Thymus (tissue), 11 donors: ENCODE data around the gene HASPIN. TPM values are rescaled to one million over a fixed set of nuclear protein-coding genes. Genes with fewer than 3 reads are reported as not detected.

Source experiments
- DNase-seq, 9 donors: peaks; one replicate each; pipeline ENCODE4 v3.0.0-alpha.2; 2013; ENCODE audit warnings: low spot score in 9 of 9, low read depth in 6 of 9, missing footprints in 1 of 9
- H3K27ac ChIP-seq, 2 donors: one replicate each; pipeline ENCODE4 v1.5.1; 2013; ENCODE audit warnings: control low read depth in 1 of 2, low read depth in 1 of 2, low read length in 1 of 2, mild to moderate bottlenecking in 1 of 2, moderate library complexity in 1 of 2
- H3K27me3 ChIP-seq, 2 donors: one replicate each; pipeline ENCODE4 v1.5.1; 2013; ENCODE audit warnings: low read length in 1 of 2; ENCODE audit not compliant: control insufficient read depth in 2 of 2, insufficient read depth in 1 of 2
- H3K36me3 ChIP-seq, 2 donors: one replicate each; pipeline ENCODE4 v1.5.1; 2013; ENCODE audit warnings: low read length in 1 of 2, mild to moderate bottlenecking in 1 of 2, moderate library complexity in 1 of 2; ENCODE audit not compliant: control insufficient read depth in 2 of 2, insufficient read depth in 2 of 2
- H3K4me1 ChIP-seq, 2 donors: one replicate each; pipeline ENCODE4 v1.5.1; 2013; ENCODE audit warnings: low read length in 2 of 2; ENCODE audit not compliant: control insufficient read depth in 2 of 2, insufficient read depth in 2 of 2
- H3K4me3 ChIP-seq, 2 donors: one replicate each; pipeline ENCODE4 v1.5.1; 2013; ENCODE audit warnings: low read length in 2 of 2, control low read depth in 1 of 2, mild to moderate bottlenecking in 1 of 2
- H3K9me3 ChIP-seq, 2 donors: one replicate each; pipeline ENCODE4 v1.5.1; 2013; ENCODE audit warnings: low read length in 1 of 2, mild to moderate bottlenecking in 1 of 2; ENCODE audit not compliant: control insufficient read depth in 2 of 2, insufficient read depth in 1 of 2
- WGBS: extraction: QIAGEN DNeasy Blood & Tissue Kit; methylation state at CpG from one replicate; pipeline ENCODE4 v1.1.7; 2013; 5-methylcytosine and 5-hydroxymethylcytosine counted together
- polyA plus RNA-seq: library from polyadenylated mRNA; stranded (reverse); fragments of 200-250 nt; gene quantifications from one replicate; pipeline ENCODE4 v1.2.3, GENCODE V29; 2013
- total RNA-seq: library from RNA; stranded (reverse); fragments of 120-200 nt; gene quantifications from one replicate; pipeline ENCODE4 v1.2.4, GENCODE V29; 2013
- donor health status: healthy.

The HASPIN gene
- total and polyA plus RNA-seq, 2 donors = 2.3 to 9.1 TPM

DNA sequence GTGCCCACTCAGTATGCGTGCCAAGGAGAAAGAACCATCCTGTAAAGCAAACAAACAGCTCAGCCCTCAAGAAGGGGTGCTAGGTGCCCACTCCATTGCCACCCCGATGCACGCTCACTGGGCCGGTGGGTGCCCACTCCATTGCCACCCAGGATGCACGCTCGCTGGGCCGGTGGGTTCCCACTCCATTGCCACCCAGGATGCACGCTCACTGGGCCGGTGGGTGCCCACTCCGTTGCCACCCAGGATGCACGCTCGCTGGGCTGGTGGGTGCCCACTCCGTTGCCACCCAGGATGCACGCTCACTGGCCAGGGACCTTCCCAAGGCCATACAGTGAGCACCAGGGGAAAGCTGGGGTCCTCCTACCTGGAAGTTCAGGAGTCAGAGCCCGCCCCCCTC is 28.1 kb downstream of the HASPIN start:
- no peak for DNase-seq
- 98% methylated on average over 15 of the region's 15 CpGs for WGBS
- Histone ChIP-seq H3K27ac (peak overlapping the region; percentile 58 to 88), H3K4me1 (peaks cover 32 to 93% of the 10 kb centered on the region in 2 donors), H3K4me3 (peak overlapping the region in 1 of 2 donors; percentile 45), H3K36me3 (peaks cover 0 to 2% of the 10 kb centered on the region in 2 donors), H3K9me3 (peaks cover 0 to 13% of the 10 kb centered on the region in 2 donors), H3K27me3 (no peaks in the 10 kb centered on the region)

DNA sequence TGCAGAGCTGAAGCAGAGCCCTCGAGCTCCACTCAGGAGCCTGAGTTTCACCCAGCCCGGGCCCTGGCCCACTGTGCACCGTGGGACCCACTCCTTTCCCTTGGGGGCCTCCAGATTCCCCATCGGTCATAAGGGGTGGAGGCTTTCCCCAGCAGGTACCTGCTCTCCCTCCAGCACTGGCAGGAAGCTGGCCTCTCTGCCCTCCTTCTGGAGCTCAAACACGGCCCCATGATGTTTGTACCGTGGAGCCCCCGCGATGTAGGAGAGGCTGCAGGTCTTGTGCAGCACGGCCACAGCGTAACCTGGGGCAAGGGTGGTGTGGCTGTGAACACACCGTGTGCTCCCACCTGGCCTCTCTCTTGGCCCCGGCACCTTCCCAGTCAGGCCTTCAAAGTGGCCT is 29.9 kb downstream of the HASPIN start:
- WGBS = 83% methylated on average over 12 of the region's 12 CpGs

DNA sequence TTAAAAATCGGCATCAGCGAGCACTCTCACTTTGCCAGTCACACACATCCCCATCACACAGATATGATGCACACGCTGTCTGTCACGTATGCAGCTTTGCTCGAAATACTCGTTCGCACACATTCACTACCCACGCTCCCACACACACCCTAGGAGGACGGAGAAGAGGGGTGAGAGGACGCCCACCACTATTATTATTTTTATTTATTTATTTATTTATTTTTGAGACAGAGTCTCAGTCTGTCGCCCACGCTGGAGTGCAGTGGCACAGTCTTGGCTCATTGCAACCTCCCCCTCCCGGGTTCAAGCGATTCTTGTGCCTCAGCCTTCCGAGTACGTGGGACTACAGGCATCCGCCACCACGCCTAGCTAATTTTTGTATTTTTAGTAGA is 30.4 kb downstream of the HASPIN start:
- H3K27ac ChIP-seq = peak overlapping the region; percentile 73 to 88
- no peaks in the 10 kb centered on the region for H3K27me3 ChIP-seq
- peaks cover 0 to 3% of the 10 kb centered on the region in 2 donors for H3K36me3 ChIP-seq
- H3K4me3 ChIP-seq = no peak overlapping the region
- WGBS = 96% methylated on average over 18 of the region's 18 CpGs
- H3K9me3 ChIP-seq = peaks cover 0 to 14% of the 10 kb centered on the region in 2 donors
- H3K4me1 ChIP-seq = peaks cover 28 to 84% of the 10 kb centered on the region in 2 donors
- DNase-seq = no peak

More for the DNA sequence above, 29.9 kb downstream of the HASPIN start:
- peaks cover 0 to 13% of the 10 kb centered on the region in 2 donors for H3K9me3 ChIP-seq
- no peaks in the 10 kb centered on the region for H3K27me3 ChIP-seq
- H3K36me3 ChIP-seq = peaks cover 0 to 2% of the 10 kb centered on the region in 2 donors
- H3K27ac ChIP-seq = peak overlapping the region; percentile 73 to 88
- no peak overlapping the region for H3K4me3 ChIP-seq
- DNase-seq = peak in 1 of 9 donors; percentile 52
- H3K4me1 ChIP-seq = peaks cover 31 to 88% of the 10 kb centered on the region in 2 donors

DNA sequence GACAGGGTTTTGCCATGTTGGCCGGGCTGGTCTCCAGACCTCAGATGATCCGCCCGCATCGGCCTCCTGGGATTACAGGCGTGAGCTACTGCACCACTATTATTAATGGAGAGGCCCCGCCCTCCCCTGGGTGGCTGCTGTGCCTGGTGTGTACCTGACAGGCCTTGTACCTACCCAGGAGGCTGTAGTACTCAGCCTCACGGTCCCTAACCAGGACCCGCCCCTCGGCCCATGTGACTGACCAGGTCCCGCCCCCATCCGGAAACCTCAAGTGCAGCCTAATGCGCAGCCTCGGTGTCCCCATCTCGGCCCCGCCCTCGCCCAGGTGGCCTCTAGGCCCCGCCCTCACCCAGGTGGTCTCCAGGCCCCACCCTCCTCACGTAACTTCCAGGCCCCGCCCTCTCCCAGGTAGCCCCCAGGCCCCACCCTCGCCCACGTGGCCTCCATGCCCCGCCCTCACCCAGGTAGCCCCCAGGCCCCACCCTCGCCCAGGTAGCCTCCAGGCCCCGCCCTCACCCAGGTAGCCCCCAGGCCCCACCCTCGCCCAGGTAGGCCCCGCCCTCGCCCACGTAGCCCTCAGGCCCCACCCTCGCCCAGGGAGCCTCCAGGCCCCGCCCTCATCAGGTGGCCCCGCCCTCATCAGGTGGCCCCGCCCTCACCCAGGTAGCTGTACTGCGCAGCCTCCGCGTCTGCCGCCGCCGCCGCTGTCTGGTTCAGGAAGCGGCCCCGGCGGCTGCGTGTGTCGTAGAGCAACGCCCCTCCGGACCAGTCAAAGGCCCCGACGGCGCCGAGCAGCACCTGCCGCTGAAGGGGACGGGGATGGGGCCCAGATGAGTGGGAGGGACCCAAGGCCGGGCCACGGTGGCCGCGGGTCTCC is 31.0 kb downstream of the HASPIN start:
- Histone ChIP-seq H3K9me3 (peaks cover 0 to 20% of the 10 kb centered on the region in 2 donors), H3K36me3 (peaks cover 0 to 3% of the 10 kb centered on the region in 2 donors), H3K27me3 (no peaks in the 10 kb centered on the region), H3K4me3 (peak overlapping the region; percentile 31 to 34), H3K4me1 (peaks cover 28 to 78% of the 10 kb centered on the region in 2 donors), H3K27ac (peak overlapping the region; percentile 71 to 94)
- peak in 4 of 9 donors; percentile 66 to 87 (median 78) for DNase-seq
- 21% methylated on average over 56 of the region's 56 CpGs for WGBS

DNA sequence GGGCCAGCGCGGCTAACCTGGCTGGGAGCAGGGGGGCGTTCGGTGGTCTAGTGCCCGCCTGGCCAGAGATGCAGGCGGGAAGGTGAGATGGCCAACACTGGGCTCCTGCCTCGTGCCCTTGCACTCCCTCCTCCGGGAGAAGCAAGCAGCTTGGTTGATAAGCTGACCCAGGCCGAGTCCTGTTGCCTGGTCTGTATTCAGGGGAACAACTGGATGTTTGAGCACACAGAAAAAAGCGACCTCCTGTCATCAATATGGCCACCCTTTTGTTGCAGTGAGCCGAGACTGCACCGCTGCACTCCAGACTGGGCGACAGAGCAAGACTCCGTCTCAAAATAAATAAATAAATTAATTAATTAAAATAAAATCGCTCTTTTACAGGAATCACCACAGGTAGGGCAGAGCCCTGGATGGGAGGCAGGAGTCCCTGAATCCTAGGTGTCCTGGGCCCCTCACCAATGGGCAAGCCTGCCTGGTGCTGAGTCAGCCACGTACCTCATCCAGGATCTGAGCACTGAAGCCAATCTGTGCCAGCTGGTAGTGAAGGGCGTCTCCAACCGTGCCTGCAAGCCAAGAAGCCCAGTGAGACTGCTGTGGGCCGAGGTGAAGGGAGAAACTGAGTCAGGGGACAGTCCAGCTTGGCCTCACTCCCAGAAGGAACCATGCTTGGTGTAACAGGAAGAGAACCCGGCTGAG is 31.8 kb downstream of the HASPIN start:
- Histone ChIP-seq H3K4me3 (peak overlapping the region; percentile 31 to 34), H3K4me1 (peaks cover 21 to 70% of the 10 kb centered on the region in 2 donors), H3K36me3 (peaks cover 0 to 7% of the 10 kb centered on the region in 2 donors), H3K9me3 (peaks cover 0 to 26% of the 10 kb centered on the region in 2 donors), H3K27me3 (no peaks in the 10 kb centered on the region), H3K27ac (peak overlapping the region; percentile 71 to 94)
- DNase-seq = no peak
- 86% methylated on average over 20 of the region's 20 CpGs for WGBS

DNA sequence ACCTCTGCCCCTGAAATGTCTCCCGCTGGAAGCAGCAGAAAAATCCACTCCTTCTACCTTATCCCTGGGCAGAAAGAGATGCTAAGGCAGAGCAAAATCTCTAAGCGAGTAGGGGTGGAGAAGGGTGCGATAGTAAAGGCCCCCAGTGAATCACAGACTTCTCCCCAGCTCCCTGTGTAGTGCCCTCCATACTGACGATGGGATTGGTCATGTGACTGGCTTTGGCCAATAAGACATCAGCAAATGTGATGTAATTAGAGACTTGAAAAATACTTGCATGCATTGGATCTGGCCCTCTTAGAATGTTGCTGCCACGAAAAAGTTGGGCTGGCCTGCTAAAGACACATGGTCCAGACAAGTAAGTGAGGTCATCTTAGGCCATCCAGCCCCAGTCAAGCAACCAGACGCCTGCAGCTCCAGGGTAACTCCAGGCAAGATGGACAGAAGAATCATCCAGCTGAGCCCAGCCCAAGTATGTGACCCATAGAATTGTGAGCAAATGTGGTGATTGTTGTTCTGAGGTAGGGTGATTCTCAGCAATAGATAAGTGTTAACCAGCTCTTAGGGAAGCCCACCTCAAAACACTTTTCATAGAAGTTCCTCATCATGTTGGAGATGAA is 36.0 kb downstream of the HASPIN start:
- Histone ChIP-seq H3K4me1 (peaks cover 14 to 56% of the 10 kb centered on the region in 2 donors), H3K36me3 (peaks cover 0 to 15% of the 10 kb centered on the region in 2 donors), H3K27ac (no peak overlapping the region), H3K4me3 (no peak overlapping the region), H3K9me3 (peaks cover 0 to 21% of the 10 kb centered on the region in 2 donors), H3K27me3 (no peaks in the 10 kb centered on the region)
- 97% methylated on average over 6 of the region's 6 CpGs for WGBS
- DNase-seq = no peak

DNA sequence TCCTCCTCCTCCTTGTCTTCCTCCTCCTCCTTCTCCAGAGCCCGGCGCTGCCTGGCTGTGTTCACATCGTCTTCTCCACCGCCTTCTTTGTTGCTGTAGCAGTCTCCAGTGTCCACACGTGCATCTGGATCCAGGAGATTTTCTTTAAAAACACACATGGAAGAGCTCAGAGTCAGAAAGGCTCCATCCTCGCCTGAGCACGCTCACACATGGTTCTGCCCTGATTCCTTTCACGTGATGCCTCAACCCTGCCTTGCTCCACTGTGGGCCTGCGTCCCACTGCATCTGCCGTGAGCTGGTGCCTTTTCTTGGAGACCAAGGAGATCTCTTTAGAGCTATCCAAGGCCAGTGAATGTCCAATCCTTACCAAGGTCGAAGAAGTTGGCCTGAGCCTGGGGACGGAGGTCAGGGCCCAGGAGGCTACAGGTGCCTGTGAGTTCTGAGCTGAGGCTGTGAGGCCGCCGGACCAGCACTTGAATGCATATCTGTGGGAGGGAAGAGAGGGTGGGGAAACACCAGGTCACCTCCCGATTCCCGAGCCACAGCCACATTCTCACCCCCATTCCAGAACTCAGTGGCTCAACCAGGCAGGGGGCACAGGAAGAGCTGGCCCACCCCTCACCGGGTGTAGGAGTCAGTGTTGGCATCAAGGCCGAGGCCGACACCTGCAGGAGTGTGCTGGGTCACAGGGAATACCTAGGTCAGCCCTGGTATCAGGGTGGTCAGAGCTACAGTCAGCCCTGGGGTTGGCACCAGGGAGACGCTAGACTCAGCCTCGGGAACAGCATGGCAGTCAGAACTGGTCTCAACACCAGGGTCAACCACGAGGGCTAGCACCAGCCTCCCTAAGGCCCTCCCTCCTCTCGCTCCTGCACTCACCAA is 37.6 kb downstream of the HASPIN start:
- peaks cover 19 to 56% of the 10 kb centered on the region in 2 donors for H3K4me1 ChIP-seq
- H3K27ac ChIP-seq = no peak overlapping the region
- H3K36me3 ChIP-seq = peaks cover 0 to 15% of the 10 kb centered on the region in 2 donors
- WGBS = 96% methylated on average over 23 of the region's 23 CpGs
- H3K4me3 ChIP-seq = no peak overlapping the region
- peaks cover 0 to 17% of the 10 kb centered on the region in 2 donors for H3K9me3 ChIP-seq
- no peak for DNase-seq
- H3K27me3 ChIP-seq = no peaks in the 10 kb centered on the region

DNA sequence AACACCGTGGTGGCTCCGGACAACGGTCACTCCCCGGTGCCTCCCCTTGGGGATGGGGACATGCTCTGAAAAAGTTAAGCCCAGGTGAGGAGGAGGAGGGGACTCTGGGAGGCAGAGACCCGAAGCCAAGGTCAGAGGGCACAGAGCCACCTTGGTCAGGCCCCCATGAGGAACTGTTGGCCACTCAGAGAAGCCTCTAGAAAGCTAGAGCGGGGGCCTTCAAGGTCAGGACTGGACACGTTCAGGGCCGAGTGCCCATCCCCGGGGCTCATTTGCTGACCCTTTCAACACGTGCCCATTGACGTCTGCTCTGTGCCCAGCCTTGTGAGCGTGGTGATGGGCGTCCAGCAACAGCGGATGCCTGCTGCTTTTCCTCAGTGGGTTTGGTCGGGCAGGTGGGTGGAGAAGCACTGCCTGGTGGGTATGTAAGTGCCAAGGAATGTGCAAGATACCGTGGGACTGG is 38.2 kb downstream of the HASPIN start:
- Histone ChIP-seq H3K36me3 (peaks cover 0 to 15% of the 10 kb centered on the region in 2 donors), H3K27ac (no peak overlapping the region), H3K9me3 (peaks cover 0 to 19% of the 10 kb centered on the region in 2 donors), H3K27me3 (no peaks in the 10 kb centered on the region), H3K4me1 (peaks cover 19 to 58% of the 10 kb centered on the region in 2 donors), H3K4me3 (no peak overlapping the region)
- 92% methylated on average over 16 of the region's 16 CpGs for WGBS
- no peak for DNase-seq
